ENCODE data around the gene PPP2R2D. TPM values are rescaled to one million over a fixed set of nuclear protein-coding genes. Genes with fewer than 3 reads are reported as not detected.

Gene PPP2R2D
- total RNA-seq, result 28.8 and 36.2 TPM in 2 replicates

GRCh38 chr10:131900350-131901152 is at the start of gene PPP2R2D:
PPP2R2D (plus strand) TSS chr10:131901008; CDS start chr10:131901149, 141 bp downstream.

GRCh38 chr10:131981429-131982184 is 80.8 kb downstream of the PPP2R2D start, which contains the start of gene BNIP3:
BNIP3 (minus strand) TSS chr10:131981923; CDS start chr10:131981806, 117 bp downstream.

Other genes with a start within 250 kb of the PPP2R2D start
- 57.2 and 66.3 TPM in 2 replicates for gene BNIP3, start 80.9 kb downstream of the PPP2R2D start, total RNA-seq
- gene JAKMIP3, start 164.9 kb downstream of the PPP2R2D start, total RNA-seq, result 0.06 and 0.13 TPM in 2 replicates

All from aortic smooth muscle cell (primary cell).